ENCODE data around the gene ITIH6. TPM values are rescaled to one million over a fixed set of nuclear protein-coding genes. Genes with fewer than 3 reads are reported as not detected.

The ITIH6 gene
- total RNA-seq, 1 experiment from 2014 or later, result not detected

DNA sequence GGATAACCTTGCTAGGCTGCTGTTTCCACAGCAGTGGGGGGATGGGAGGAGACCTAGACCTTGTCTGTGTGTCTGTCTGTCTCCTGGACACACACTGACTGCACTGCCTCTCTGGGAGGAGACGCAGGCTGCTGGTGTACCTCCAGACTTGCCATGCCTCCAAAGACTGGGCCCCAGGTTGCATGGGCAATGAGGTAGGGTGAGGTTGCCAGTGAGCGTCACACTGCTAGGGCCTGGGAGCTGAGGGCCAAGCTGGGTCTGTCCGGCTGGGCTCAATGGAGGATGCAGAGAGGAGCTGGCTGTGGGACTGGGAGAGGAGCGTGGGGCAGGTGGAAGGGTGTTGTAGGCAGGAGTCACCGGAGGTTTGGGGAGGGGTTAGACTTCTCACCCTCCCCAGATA is 26.1 kb upstream of the ITIH6 start:
- ChIA-PET CTCF (no interaction called here), POLR2A (no interaction called here)
- Mint-ChIP-seq H3K9me3 (ENCODE audit: unreplicated experiment) (peaks cover 7% of the 10 kb centered on the region), H3K4me3 (ENCODE audit: unreplicated experiment) (no peak overlapping the region), H3K36me3 (ENCODE audit: insufficient read depth, unreplicated experiment) (no peaks in the 10 kb centered on the region), H3K27me3 (ENCODE audit: insufficient read depth, unreplicated experiment) (peaks cover 21% of the 10 kb centered on the region), H3K4me1 (ENCODE audit: insufficient read depth, unreplicated experiment) (no peaks in the 10 kb centered on the region), H3K27ac (ENCODE audit: low read depth, unreplicated experiment) (no peak overlapping the region)
- intact Hi-C loops (cut with micrococcal nuclease), result no loop called here
- no TSS peak for BruUV-seq (replicated peaks)
- TF ChIP-seq, protein P1, sequence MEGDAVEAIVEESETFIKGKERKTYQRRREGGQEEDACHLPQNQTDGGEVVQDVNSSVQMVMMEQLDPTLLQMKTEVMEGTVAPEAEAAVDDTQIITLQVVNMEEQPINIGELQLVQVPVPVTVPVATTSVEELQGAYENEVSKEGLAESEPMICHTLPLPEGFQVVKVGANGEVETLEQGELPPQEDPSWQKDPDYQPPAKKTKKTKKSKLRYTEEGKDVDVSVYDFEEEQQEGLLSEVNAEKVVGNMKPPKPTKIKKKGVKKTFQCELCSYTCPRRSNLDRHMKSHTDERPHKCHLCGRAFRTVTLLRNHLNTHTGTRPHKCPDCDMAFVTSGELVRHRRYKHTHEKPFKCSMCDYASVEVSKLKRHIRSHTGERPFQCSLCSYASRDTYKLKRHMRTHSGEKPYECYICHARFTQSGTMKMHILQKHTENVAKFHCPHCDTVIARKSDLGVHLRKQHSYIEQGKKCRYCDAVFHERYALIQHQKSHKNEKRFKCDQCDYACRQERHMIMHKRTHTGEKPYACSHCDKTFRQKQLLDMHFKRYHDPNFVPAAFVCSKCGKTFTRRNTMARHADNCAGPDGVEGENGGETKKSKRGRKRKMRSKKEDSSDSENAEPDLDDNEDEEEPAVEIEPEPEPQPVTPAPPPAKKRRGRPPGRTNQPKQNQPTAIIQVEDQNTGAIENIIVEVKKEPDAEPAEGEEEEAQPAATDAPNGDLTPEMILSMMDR (IDR thresholded peaks at IDR 0.05; ENCODE audit: unreplicated experiment), result no peak
- DNase-seq (ENCODE audit: unreplicated experiment), result no peak

DNA sequence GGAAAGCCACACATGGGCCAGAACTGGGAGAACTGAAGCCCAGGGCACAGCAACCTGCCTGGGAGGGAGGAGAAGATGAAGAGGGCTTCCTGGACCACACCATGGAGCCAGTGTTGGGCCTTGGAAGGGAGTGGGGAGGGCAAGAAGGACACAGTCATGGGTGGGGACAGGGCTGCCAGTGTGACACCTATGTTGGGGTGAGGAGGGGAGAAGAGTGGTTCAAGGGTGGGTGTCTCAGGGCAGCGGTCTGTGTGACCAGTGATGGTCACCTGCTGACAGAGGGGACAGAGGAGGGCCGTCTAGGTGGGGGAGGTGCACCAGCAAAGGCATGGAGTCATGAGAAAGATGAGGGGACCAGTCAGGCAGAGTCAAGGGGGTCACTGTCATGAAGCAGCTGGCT is 23.3 kb upstream of the ITIH6 start:
- TF ChIP-seq, protein P1 (IDR thresholded peaks at IDR 0.05; ENCODE audit: unreplicated experiment), result no peak
- Mint-ChIP-seq H3K36me3 (ENCODE audit: insufficient read depth, unreplicated experiment) (no peaks in the 10 kb centered on the region), H3K27me3 (ENCODE audit: insufficient read depth, unreplicated experiment) (peaks cover 16% of the 10 kb centered on the region), H3K4me3 (ENCODE audit: unreplicated experiment) (no peak overlapping the region), H3K9me3 (ENCODE audit: unreplicated experiment) (peaks cover 7% of the 10 kb centered on the region), H3K27ac (ENCODE audit: low read depth, unreplicated experiment) (no peak overlapping the region), H3K4me1 (ENCODE audit: insufficient read depth, unreplicated experiment) (no peaks in the 10 kb centered on the region)
- ChIA-PET POLR2A (no interaction called here), CTCF (no interaction called here)
- no TSS peak for BruUV-seq (replicated peaks)
- intact Hi-C loops (cut with micrococcal nuclease), result no loop called here
- no peak for DNase-seq (ENCODE audit: unreplicated experiment)

DNA sequence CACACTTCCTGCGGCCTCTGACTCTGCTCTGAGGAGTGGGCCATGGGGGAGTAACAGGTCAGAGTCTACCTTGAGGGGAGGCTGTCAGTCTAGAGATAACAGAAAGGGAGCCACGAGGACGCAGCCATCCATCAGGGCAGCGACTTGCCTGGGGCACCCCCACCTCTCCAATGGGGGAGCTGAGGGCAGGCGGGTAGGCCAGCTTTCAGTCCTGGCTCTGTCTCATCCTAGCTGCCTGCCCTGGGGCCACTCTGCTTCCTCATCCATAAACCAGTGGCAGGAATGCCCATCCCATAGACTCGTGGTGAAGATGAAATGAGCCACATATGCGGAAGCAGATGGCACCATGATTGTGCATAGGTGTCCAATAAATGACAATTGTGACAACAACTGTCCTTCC is 22.7 kb upstream of the ITIH6 start:
- ChIA-PET CTCF (no interaction called here), POLR2A (no interaction called here)
- no peak for DNase-seq (ENCODE audit: unreplicated experiment)
- no TSS peak for BruUV-seq (replicated peaks)
- TF ChIP-seq, protein P1 (IDR thresholded peaks at IDR 0.05; ENCODE audit: unreplicated experiment), result no peak
- H3K36me3 Mint-ChIP-seq (ENCODE audit: insufficient read depth, unreplicated experiment), result no peaks in the 10 kb centered on the region
- no peaks in the 10 kb centered on the region for H3K4me1 Mint-ChIP-seq (ENCODE audit: insufficient read depth, unreplicated experiment)
- no peak overlapping the region for H3K4me3 Mint-ChIP-seq (ENCODE audit: unreplicated experiment)
- H3K9me3 Mint-ChIP-seq (ENCODE audit: unreplicated experiment), result peaks cover 5% of the 10 kb centered on the region
- intact Hi-C loops (cut with micrococcal nuclease), result no loop called here
- no peak overlapping the region for H3K27ac Mint-ChIP-seq (ENCODE audit: low read depth, unreplicated experiment)
- peaks cover 16% of the 10 kb centered on the region for H3K27me3 Mint-ChIP-seq (ENCODE audit: insufficient read depth, unreplicated experiment)

DNA sequence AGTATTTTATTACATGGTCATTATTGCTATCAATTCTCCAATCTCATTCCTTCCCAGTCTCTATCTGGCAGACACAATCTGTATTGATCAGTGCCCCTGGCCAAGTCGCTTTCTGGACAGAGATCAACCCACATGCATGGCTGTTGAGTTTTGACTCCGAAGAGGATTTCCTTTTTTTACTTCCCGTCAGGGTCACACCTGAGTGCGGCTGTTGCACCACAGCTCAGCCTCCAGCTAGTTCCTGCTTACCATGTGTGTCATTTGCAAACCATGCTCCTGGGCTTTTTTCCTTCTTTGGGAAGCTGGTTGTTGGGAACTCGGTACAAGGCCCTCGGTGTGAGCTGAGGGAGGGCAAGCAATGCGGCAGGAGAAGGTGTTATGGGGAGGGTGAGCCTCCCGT is 21.1 kb upstream of the ITIH6 start:
- TF ChIP-seq, protein P1 (IDR thresholded peaks at IDR 0.05; ENCODE audit: unreplicated experiment), result no peak
- DNase-seq (ENCODE audit: unreplicated experiment), result no peak
- no TSS peak for BruUV-seq (replicated peaks)
- ChIA-PET POLR2A (interaction anchor here (0.5 kb wide), 1 partner anchor 187 kb away, joined by 3 read pairs; no protein-coding TSS in a partner anchor), CTCF (no interaction called here)
- intact Hi-C loops (cut with micrococcal nuclease), result no loop called here
- Mint-ChIP-seq H3K9me3 (ENCODE audit: unreplicated experiment) (no peaks in the 10 kb centered on the region), H3K27me3 (ENCODE audit: insufficient read depth, unreplicated experiment) (peaks cover 17% of the 10 kb centered on the region), H3K36me3 (ENCODE audit: insufficient read depth, unreplicated experiment) (peaks cover 3% of the 10 kb centered on the region), H3K27ac (ENCODE audit: low read depth, unreplicated experiment) (no peak overlapping the region), H3K4me1 (ENCODE audit: insufficient read depth, unreplicated experiment) (no peaks in the 10 kb centered on the region), H3K4me3 (ENCODE audit: unreplicated experiment) (no peak overlapping the region)

All from MCF 10A (cell line).